ENCODE results near the gene RARB. TPM values are rescaled to one million over a fixed set of nuclear protein-coding genes. Genes with fewer than 3 reads are reported as not detected.

The RARB gene
- total RNA-seq, 1 donor from 2014 or later = 0.26 TPM

DNA sequence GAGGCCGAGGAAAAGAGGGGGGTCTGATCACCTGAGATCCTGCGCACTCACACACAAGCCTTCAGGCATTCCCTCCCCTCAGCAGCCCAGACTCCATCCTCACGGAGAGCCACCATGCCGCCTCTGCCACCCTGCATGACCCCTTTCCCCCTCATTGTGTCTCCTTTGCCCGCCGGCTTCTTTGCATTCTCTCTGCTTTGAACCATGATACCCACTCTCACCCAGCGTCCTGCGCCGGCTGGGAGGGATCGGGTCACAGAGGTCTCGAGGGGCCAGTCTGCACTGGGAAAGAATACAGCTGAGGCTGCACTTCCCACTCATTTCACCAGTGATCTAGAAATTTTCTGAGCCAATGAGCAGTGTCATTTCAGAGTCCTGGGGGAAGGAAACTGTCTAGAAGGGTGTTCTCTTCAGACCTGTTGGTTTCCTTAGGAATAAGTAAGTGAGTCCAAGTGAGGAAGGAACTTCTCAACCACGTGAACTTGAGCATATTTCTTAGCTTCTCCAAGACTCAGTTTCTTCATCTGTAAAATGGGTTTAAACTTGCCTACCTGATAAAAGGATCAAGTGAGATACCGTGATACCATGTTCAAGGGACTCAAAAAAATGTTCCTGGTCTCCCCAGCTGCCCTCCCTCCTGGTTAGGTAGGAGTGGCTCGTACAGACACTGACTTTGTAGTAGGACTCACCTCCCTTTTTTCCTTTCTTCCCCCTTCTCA, 139.9 kb downstream of the RARB start:
- no peak overlapping the region for H3K4me3 ChIP-seq (ENCODE audit: low read depth, low read length)
- TF ChIP-seq, protein P1, sequence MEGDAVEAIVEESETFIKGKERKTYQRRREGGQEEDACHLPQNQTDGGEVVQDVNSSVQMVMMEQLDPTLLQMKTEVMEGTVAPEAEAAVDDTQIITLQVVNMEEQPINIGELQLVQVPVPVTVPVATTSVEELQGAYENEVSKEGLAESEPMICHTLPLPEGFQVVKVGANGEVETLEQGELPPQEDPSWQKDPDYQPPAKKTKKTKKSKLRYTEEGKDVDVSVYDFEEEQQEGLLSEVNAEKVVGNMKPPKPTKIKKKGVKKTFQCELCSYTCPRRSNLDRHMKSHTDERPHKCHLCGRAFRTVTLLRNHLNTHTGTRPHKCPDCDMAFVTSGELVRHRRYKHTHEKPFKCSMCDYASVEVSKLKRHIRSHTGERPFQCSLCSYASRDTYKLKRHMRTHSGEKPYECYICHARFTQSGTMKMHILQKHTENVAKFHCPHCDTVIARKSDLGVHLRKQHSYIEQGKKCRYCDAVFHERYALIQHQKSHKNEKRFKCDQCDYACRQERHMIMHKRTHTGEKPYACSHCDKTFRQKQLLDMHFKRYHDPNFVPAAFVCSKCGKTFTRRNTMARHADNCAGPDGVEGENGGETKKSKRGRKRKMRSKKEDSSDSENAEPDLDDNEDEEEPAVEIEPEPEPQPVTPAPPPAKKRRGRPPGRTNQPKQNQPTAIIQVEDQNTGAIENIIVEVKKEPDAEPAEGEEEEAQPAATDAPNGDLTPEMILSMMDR (IDR thresholded peaks at IDR 0.05; ENCODE audit: insufficient read depth, low read length, severe bottlenecking) = no peak
- H3K36me3 ChIP-seq (ENCODE audit: control insufficient read depth, insufficient read depth, low read length) = no peaks in the 10 kb centered on the region
- DNase-seq (ENCODE audit: low read depth) (no peak), FAIRE-seq (no peak)
- H3K27me3 ChIP-seq (ENCODE audit: control insufficient read depth, insufficient read depth, low read length) = no peaks in the 10 kb centered on the region

- no peaks in the 10 kb centered on the region for H3K36me3 ChIP-seq (ENCODE audit: control insufficient read depth, insufficient read depth, low read length)
- no peaks in the 10 kb centered on the region for H3K27me3 ChIP-seq (ENCODE audit: control insufficient read depth, insufficient read depth, low read length)
- DNase-seq (ENCODE audit: low read depth) (no peak), FAIRE-seq (no peak)
- H3K4me3 ChIP-seq (ENCODE audit: low read depth, low read length) = no peak overlapping the region
- TF ChIP-seq, protein P1 (IDR thresholded peaks at IDR 0.05; ENCODE audit: insufficient read depth, low read length, severe bottlenecking) = no peak
Observed at GRCh38 chr3:25568525-25569078, 140.5 kb downstream of the RARB start.

- Histone ChIP-seq H3K36me3 (ENCODE audit: control insufficient read depth, insufficient read depth, low read length) (no peaks in the 10 kb centered on the region), H3K27me3 (ENCODE audit: control insufficient read depth, insufficient read depth, low read length) (no peaks in the 10 kb centered on the region), H3K4me3 (ENCODE audit: low read depth, low read length) (no peak overlapping the region)
- no peak for DNase-seq (ENCODE audit: low read depth)
- TF ChIP-seq, protein P1 (IDR thresholded peaks at IDR 0.05; ENCODE audit: insufficient read depth, low read length, severe bottlenecking) = no peak
- no peak for FAIRE-seq
Observed at GRCh38 chr3:25571285-25571684, 143.2 kb downstream of the RARB start.

- no peaks in the 10 kb centered on the region for H3K27me3 ChIP-seq (ENCODE audit: control insufficient read depth, insufficient read depth, low read length)
- TF ChIP-seq, protein P1 (IDR thresholded peaks at IDR 0.05; ENCODE audit: insufficient read depth, low read length, severe bottlenecking) = no peak
- H3K36me3 ChIP-seq (ENCODE audit: control insufficient read depth, insufficient read depth, low read length) = no peaks in the 10 kb centered on the region
- no peak for FAIRE-seq
- H3K4me3 ChIP-seq (ENCODE audit: low read depth, low read length) = no peak overlapping the region
- DNase-seq (ENCODE audit: low read depth) = no peak
Observed at GRCh38 chr3:25572336-25572735, 144.3 kb downstream of the RARB start.

GRCh38 chr3:25572919-25573385, 144.9 kb downstream of the RARB start:
- Histone ChIP-seq H3K36me3 (ENCODE audit: control insufficient read depth, insufficient read depth, low read length) (no peaks in the 10 kb centered on the region), H3K4me3 (ENCODE audit: low read depth, low read length) (no peak overlapping the region), H3K27me3 (ENCODE audit: control insufficient read depth, insufficient read depth, low read length) (no peaks in the 10 kb centered on the region)
- DNase-seq (ENCODE audit: low read depth) (no peak), FAIRE-seq (no peak)
- TF ChIP-seq, protein P1 (IDR thresholded peaks at IDR 0.05; ENCODE audit: insufficient read depth, low read length, severe bottlenecking) = no peak
